ENCODE data around the gene DENND4B. TPM values are rescaled to one million over a fixed set of nuclear protein-coding genes. Genes with fewer than 3 reads are reported as not detected.

DENND4B gene
- total RNA-seq, 6 experiments from 2014 or later, result 20.5 to 26.6 (median 23.4) TPM

GRCh38 chr1:153940756-153941155 lies 5.8 kb downstream of the DENND4B start:
- Mint-ChIP-seq H3K36me3 (ENCODE audit: low read depth) (peaks cover 31% of the 10 kb centered on the region), H3K4me1 (ENCODE audit: low read depth) (peaks cover 13% of the 10 kb centered on the region), H3K9me3 (no peaks in the 10 kb centered on the region), H3K4me3 (no peak overlapping the region), H3K27me3 (ENCODE audit: insufficient read depth) (peaks cover 4% of the 10 kb centered on the region), H3K27ac (no peak overlapping the region)
- no peak for TF ChIP-seq CTCF (IDR thresholded peaks at IDR 0.05)
- DNase-seq, result no peak

GRCh38 chr1:153939476-153939875 lies 7.0 kb downstream of the DENND4B start:
- Mint-ChIP-seq H3K4me1 (ENCODE audit: low read depth) (peaks cover 3% of the 10 kb centered on the region), H3K27me3 (ENCODE audit: insufficient read depth) (peaks cover 2% of the 10 kb centered on the region; the same call in 1 of the 2 replicates), H3K4me3 (no peak overlapping the region), H3K36me3 (ENCODE audit: low read depth) (peaks cover 44% of the 10 kb centered on the region), H3K9me3 (no peaks in the 10 kb centered on the region), H3K27ac (no peak overlapping the region)
- DNase-seq, result no peak
- TF ChIP-seq CTCF (IDR thresholded peaks at IDR 0.05), result no peak

GRCh38 chr1:153938996-153939395 lies 7.5 kb downstream of the DENND4B start:
- H3K4me3 Mint-ChIP-seq, result no peak overlapping the region
- H3K27me3 Mint-ChIP-seq (ENCODE audit: insufficient read depth), result peaks cover 2% of the 10 kb centered on the region; the same call in 1 of the 2 replicates
- no peaks in the 10 kb centered on the region for H3K4me1 Mint-ChIP-seq (ENCODE audit: low read depth)
- TF ChIP-seq CTCF (IDR thresholded peaks at IDR 0.05), result no peak
- no peak for DNase-seq
- no peaks in the 10 kb centered on the region for H3K9me3 Mint-ChIP-seq
- H3K27ac Mint-ChIP-seq, result no peak overlapping the region
- peaks cover 47% of the 10 kb centered on the region for H3K36me3 Mint-ChIP-seq (ENCODE audit: low read depth)

DNA sequence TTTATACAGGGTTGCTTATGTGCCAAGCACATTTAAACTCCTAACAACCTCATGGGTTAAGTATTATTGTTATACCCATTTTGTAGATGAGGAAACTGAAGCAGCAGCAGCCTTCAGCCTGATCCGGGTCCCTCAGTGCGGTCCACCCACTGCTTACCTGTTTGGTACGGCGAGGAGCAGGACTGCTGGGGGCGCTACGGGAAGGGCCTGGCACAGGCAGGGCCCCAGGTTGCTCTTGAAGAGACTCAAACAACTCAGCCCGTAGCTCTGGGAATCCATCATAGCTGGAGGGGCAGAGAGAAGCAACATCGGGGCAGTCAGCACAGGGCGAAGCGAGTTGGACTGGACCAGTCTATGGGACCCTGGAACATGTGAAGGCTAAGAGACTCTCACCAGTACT lies 9.2 kb downstream of the DENND4B start:
- no peak overlapping the region for H3K27ac Mint-ChIP-seq
- peaks cover 47% of the 10 kb centered on the region for H3K36me3 Mint-ChIP-seq (ENCODE audit: low read depth)
- peaks cover 2% of the 10 kb centered on the region; the same call in 1 of the 2 replicates for H3K27me3 Mint-ChIP-seq (ENCODE audit: insufficient read depth)
- no peak for TF ChIP-seq CTCF (IDR thresholded peaks at IDR 0.05)
- H3K4me3 Mint-ChIP-seq, result no peak overlapping the region
- H3K9me3 Mint-ChIP-seq, result no peaks in the 10 kb centered on the region
- H3K4me1 Mint-ChIP-seq (ENCODE audit: low read depth), result no peaks in the 10 kb centered on the region
- no peak for DNase-seq

DNA sequence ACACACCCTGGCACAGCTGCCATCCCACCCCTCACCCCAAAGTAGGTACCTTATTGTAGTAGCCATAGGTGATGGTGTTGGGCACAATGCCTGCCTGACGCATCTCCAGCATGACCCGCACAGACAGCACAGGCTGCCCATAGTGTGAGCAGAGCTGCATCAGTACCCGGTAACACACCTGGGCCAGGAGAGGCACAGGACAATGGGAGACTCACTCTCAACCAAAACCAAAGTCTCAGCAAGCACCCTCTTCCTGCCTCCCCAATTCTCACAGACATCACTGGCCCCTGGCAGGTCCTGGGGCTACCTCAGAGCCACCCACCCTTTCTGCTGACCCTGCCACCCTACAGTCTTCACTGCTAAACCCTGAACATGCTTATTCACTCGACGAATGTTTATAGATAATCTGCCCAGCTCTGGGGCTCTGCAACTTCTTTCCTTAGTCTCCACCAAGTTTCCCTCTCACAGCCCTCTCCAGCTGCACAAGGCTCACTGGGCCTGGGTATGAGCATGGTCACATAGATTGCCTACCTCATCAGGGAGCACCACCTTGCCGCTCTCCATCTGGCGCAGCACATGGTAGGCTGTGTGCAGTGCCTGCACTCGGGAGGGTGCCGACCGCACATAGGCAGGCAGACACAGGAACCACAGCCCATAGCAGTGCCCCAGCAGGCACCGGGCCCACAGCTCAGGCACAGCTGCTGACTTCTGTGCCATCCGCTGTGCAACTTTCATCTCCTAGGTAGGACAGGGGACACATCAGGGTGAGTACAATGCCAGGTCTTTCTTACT lies 10.3 kb downstream of the DENND4B start:
- TF ChIP-seq CTCF (IDR thresholded peaks at IDR 0.05), result no peak
- no peak overlapping the region for H3K4me3 Mint-ChIP-seq
- no peak overlapping the region for H3K27ac Mint-ChIP-seq
- H3K9me3 Mint-ChIP-seq, result no peaks in the 10 kb centered on the region
- no peak for DNase-seq
- H3K27me3 Mint-ChIP-seq (ENCODE audit: insufficient read depth), result peaks cover 3% of the 10 kb centered on the region; the same call in 1 of the 2 replicates
- peaks cover 47% of the 10 kb centered on the region for H3K36me3 Mint-ChIP-seq (ENCODE audit: low read depth)
- H3K4me1 Mint-ChIP-seq (ENCODE audit: low read depth), result no peaks in the 10 kb centered on the region
